ENCODE measurements around the gene NFATC2.

DNA sequence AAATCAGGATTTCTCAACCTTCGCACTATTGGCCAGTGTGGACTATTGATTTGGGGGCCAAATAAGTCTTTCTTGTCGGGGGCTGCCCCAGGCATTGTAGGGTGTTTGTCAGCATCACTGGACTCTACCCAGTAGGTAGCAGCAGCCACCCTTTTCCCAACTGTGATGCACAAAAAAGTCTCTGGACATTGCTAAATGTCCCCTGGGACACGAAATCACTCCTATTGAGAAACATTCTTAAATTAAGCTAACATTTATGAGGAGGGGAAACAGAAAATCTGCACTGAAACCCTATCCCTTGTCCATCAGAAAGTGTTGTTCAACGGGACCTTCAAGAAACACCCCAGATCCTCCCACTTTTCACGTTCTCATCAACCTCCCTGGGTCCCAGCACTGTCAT, 54.2 kb downstream of the NFATC2 start:
- TF ChIP-seq CTCF (IDR thresholded peaks at IDR 0.05) (no peak), CHD2 (IDR thresholded peaks at IDR 0.05; ENCODE audit: low read length, partially characterized antibody) (no peak), POLR2AphosphoS5 (IDR thresholded peaks at IDR 0.05; ENCODE audit: low read depth, low read length) (no peak), JUND (IDR thresholded peaks at IDR 0.05) (no peak), ELF1 (IDR thresholded peaks at IDR 0.05) (no peak), RFX5 (IDR thresholded peaks at IDR 0.05; ENCODE audit: low read length) (no peak), YY1 (IDR thresholded peaks at IDR 0.05; ENCODE audit: low read depth) (no peak), MXI1 (IDR thresholded peaks at IDR 0.05; ENCODE audit: low read depth, low read length) (no peak), SMC3 (IDR thresholded peaks at IDR 0.05; ENCODE audit: low read depth, low read length) (no peak), TAF1 (IDR thresholded peaks at IDR 0.05; ENCODE audit: borderline replicate concordance, low read depth, low read length) (no peak), USF1 (IDR thresholded peaks at IDR 0.05; ENCODE audit: borderline replicate concordance, low read depth) (no peak), MEF2A (IDR thresholded peaks at IDR 0.05; ENCODE audit: borderline replicate concordance, low read depth) (no peak), RXRA (IDR thresholded peaks at IDR 0.05; ENCODE audit: borderline replicate concordance, low read depth) (no peak)
- TF ChIP-seq, protein P1, sequence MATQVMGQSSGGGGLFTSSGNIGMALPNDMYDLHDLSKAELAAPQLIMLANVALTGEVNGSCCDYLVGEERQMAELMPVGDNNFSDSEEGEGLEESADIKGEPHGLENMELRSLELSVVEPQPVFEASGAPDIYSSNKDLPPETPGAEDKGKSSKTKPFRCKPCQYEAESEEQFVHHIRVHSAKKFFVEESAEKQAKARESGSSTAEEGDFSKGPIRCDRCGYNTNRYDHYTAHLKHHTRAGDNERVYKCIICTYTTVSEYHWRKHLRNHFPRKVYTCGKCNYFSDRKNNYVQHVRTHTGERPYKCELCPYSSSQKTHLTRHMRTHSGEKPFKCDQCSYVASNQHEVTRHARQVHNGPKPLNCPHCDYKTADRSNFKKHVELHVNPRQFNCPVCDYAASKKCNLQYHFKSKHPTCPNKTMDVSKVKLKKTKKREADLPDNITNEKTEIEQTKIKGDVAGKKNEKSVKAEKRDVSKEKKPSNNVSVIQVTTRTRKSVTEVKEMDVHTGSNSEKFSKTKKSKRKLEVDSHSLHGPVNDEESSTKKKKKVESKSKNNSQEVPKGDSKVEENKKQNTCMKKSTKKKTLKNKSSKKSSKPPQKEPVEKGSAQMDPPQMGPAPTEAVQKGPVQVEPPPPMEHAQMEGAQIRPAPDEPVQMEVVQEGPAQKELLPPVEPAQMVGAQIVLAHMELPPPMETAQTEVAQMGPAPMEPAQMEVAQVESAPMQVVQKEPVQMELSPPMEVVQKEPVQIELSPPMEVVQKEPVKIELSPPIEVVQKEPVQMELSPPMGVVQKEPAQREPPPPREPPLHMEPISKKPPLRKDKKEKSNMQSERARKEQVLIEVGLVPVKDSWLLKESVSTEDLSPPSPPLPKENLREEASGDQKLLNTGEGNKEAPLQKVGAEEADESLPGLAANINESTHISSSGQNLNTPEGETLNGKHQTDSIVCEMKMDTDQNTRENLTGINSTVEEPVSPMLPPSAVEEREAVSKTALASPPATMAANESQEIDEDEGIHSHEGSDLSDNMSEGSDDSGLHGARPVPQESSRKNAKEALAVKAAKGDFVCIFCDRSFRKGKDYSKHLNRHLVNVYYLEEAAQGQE (IDR thresholded peaks at IDR 0.05; ENCODE audit: low read depth, low read length), result no peak
